PC-3 (cell line): ENCODE measurements around the gene EGFL7. TPM values are rescaled to one million over a fixed set of nuclear protein-coding genes. Genes with fewer than 3 reads are reported as not detected.

Experiments
- ATAC-seq: fragments of 200-7000 bp; cut with Tn5 transposase; 2 replicates; pipeline ENCODE4 v1.9.1; 2020; ENCODE audit warnings: mild to moderate bottlenecking, moderate library complexity
- BruUV-seq: library from RNA; stranded (reverse); fragments of 400-500 nt; replicated peaks from 2 replicates; lab custom pipeline; 2021; lab: Mats Ljungman, UMichigan
- CTCF ChIA-PET: fragments of 300-600 bp; sonication (Branson Sonifier 250); formaldehyde crosslinking; loops from one replicate; lab custom pipeline; 2022; ENCODE audit warnings: antibody characterized with exemption; lab: Charles Lee
- POLR2A ChIA-PET: fragments of 300-600 bp; sonication (Branson Sonifier 250); formaldehyde crosslinking; loops from one replicate; lab custom pipeline; 2022; ENCODE audit warnings: antibody characterized with exemption; ENCODE audit not compliant: unreplicated experiment; lab: Charles Lee
- DNase-seq: peaks from one replicate; pipeline ENCODE4 v3.0.0-alpha.2; 2015
- H2AFZ ChIP-seq: fragments of 300-600 bp; sonication (generic); 2 replicates; pipeline ENCODE4 v1.6.0; 2016; ENCODE audit warnings: antibody characterized with exemption, low read length
- H3F3A ChIP-seq: fragments of 300-600 bp; sonication (generic); one replicate; pipeline ENCODE4 v1.6.0; 2017; ENCODE audit warnings: antibody characterized with exemption, low read length, control low read depth, mild to moderate bottlenecking; ENCODE audit not compliant: unreplicated experiment
- H3K27ac ChIP-seq: fragments of 300-600 bp; sonication (generic); 2 replicates; pipeline ENCODE4 v1.5.1; 2016; ENCODE audit warnings: mild to moderate bottlenecking, low read length
- H3K27me3 ChIP-seq: fragments of 300-600 bp; sonication (generic); 2 replicates; pipeline ENCODE4 v1.6.1; 2016; ENCODE audit warnings: low read length, mixed read lengths
- H3K36me3 ChIP-seq: fragments of 300-600 bp; sonication (generic); 2 replicates; pipeline ENCODE4 v1.6.1; 2016; ENCODE audit warnings: low read depth, mixed run types, low read length, mixed read lengths
- H3K4me1 ChIP-seq: fragments of 300-600 bp; sonication (generic); 2 replicates; pipeline ENCODE4 v1.5.1; 2016; ENCODE audit warnings: low read length; ENCODE audit not compliant: insufficient read depth
- H3K4me2 ChIP-seq: fragments of 300-600 bp; sonication (generic); 2 replicates; pipeline ENCODE4 v1.6.0; 2016; ENCODE audit warnings: low read length
- H3K4me3 ChIP-seq: fragments of 300-600 bp; sonication (generic); 2 replicates; pipeline ENCODE4 v1.5.1; 2016; ENCODE audit warnings: mild to moderate bottlenecking, low read length, mixed read lengths
- H3K79me2 ChIP-seq: fragments of 300-600 bp; sonication (generic); 2 replicates; pipeline ENCODE4 v1.6.1; 2017; ENCODE audit warnings: low read length, mixed read lengths
- H3K9ac ChIP-seq: fragments of 300-600 bp; sonication (generic); 2 replicates; pipeline ENCODE4 v1.6.0; 2016; ENCODE audit warnings: mild to moderate bottlenecking, low read length
- H3K9me2 ChIP-seq: fragments of 300-600 bp; sonication (generic); replicated peaks from 2 replicates; pipeline ENCODE4 v1.6.1; 2016; ENCODE audit warnings: mixed run types, low read length, mixed read lengths
- H3K9me3 ChIP-seq: fragments of 300-600 bp; sonication (generic); 2 replicates; pipeline ENCODE4 v1.6.1; 2016; ENCODE audit warnings: low read length, mixed read lengths
- H4K20me1 ChIP-seq: fragments of 300-600 bp; sonication (generic); 2 replicates; pipeline ENCODE4 v1.6.1; 2016; ENCODE audit warnings: low read length, mixed read lengths
- CTCF ChIP-seq: fragments of 300-600 bp; sonication (generic); conservative IDR thresholded peaks from 2 replicates; pipeline ENCODE4 v1.5.1; 2017; ENCODE audit warnings: antibody characterized with exemption, low read depth, mild to moderate bottlenecking, low read length
- EZH2 ChIP-seq: fragments of 300-600 bp; sonication (generic); IDR thresholded peaks from one replicate; pipeline ENCODE4 v1.6.1; 2017; ENCODE audit warnings: antibody characterized with exemption, mild to moderate bottlenecking, low read length; ENCODE audit not compliant: unreplicated experiment
- EZH2phosphoT487 ChIP-seq: fragments of 300-600 bp; sonication (generic); IDR thresholded peaks from 2 replicates; pipeline ENCODE4 v1.6.1; 2018; ENCODE audit warnings: mild to moderate bottlenecking, antibody characterized with exemption, low read length, borderline replicate concordance
- intact Hi-C: fragments of 100-400 bp; cut with micrococcal nuclease; formaldehyde crosslinking; loops from 2 replicates; pipeline ENCODE4 v1.9.0; 2023
- total RNA-seq: library from RNA; depleted of rRNA; stranded (reverse); fragments of >200 nt; gene quantifications from 2 replicates; pipeline ENCODE4 v1.2.3, GENCODE V29; 2014

The EGFL7 gene
- total RNA-seq, 1 experiment from 2014 or later = 23.1 TPM

GRCh38 chr9:136626066-136626725, 36.5 kb upstream of the EGFL7 start:
- POLR2A ChIA-PET = interaction anchor here (0.6 kb wide), 2 partner anchors 61 to 80 kb away, joined by 3 to 5 read pairs; partner anchors contain the start of genes AGPAT2 and NOTCH1

GRCh38 chr9:136626740-136627642, 35.7 kb upstream of the EGFL7 start:
- ChIA-PET POLR2A (no interaction called here), CTCF (no interaction called here)
- no peak overlapping the region for H3K9ac ChIP-seq
- no TSS peak for BruUV-seq
- TF ChIP-seq CTCF = no peak
- TF ChIP-seq EZH2 = no peak
- no peak for TF ChIP-seq EZH2phosphoT487
- no peaks in the 10 kb centered on the region for H4K20me1 ChIP-seq
- no peak overlapping the region for H2AFZ ChIP-seq
- no peaks in the 10 kb centered on the region for H3K9me2 ChIP-seq
- H3K4me2 ChIP-seq = no peak overlapping the region
- no peak for DNase-seq
- no peaks in the 10 kb centered on the region for H3K4me1 ChIP-seq
- H3K36me3 ChIP-seq = no peaks in the 10 kb centered on the region
- intact Hi-C loops = no loop called here
- no peaks in the 10 kb centered on the region for H3K27me3 ChIP-seq
- H3F3A ChIP-seq = no peaks in the 10 kb centered on the region
- no peaks in the 10 kb centered on the region for H3K9me3 ChIP-seq
- H3K27ac ChIP-seq = no peak overlapping the region
- H3K4me3 ChIP-seq = no peak overlapping the region
- no peaks in the 10 kb centered on the region for H3K79me2 ChIP-seq
- ATAC-seq = no peak

More at GRCh38 chr9:136626066-136626725, 36.5 kb upstream of the EGFL7 start:
- H4K20me1 ChIP-seq = no peaks in the 10 kb centered on the region
- no peak overlapping the region for H3K4me3 ChIP-seq
- H3K9me2 ChIP-seq = no peaks in the 10 kb centered on the region
- no peaks in the 10 kb centered on the region for H3K9me3 ChIP-seq
- H3F3A ChIP-seq = no peaks in the 10 kb centered on the region
- no peak overlapping the region for H3K4me2 ChIP-seq
- no peak for ATAC-seq
- BruUV-seq = no TSS peak
- DNase-seq = no peak
- H3K27me3 ChIP-seq = no peaks in the 10 kb centered on the region
- H3K9ac ChIP-seq = no peak overlapping the region
- no peak overlapping the region for H3K27ac ChIP-seq
- no peak overlapping the region for H2AFZ ChIP-seq
- TF ChIP-seq EZH2 = no peak
- no peak for TF ChIP-seq CTCF
- no peak for TF ChIP-seq EZH2phosphoT487
- CTCF ChIA-PET = no interaction called here
- no peaks in the 10 kb centered on the region for H3K36me3 ChIP-seq
- H3K79me2 ChIP-seq = no peaks in the 10 kb centered on the region
- no peaks in the 10 kb centered on the region for H3K4me1 ChIP-seq
- intact Hi-C loops = no loop called here
